ENCODE results near the gene CADPS.

The CADPS gene

DNA sequence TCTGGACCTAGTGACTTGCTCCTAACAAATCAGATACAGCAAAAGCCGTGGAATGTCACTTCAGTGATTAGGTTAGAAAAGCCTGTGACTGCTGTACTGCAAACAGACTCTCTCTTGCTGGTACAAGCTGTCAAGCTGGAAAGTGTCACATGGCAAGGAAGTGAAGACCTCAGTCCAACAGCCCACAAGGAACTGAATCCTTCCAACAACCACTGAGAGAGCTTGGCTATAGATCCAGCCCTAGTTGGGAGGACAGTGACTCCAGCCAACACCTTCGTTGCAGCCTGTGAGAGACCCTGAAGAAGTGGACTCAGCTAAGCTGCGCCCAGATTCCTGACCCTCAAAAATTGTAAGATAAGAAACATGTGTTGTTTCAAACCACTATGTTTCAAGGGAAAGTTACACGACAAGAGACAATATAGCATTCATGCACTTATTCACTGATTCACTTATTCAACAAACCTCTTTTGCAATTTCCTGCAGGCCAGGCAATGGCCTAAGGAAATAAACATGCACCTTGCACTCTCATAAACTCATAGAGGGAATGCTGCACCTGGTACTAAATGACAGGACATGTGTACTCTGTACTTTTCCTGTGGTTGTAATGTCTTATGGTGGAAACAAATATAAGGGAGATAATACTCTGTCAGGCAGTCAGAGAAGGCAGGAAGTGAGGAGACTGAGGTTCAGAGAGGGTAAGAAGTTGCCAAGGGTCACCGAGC, 142.9 kb downstream of the CADPS start:
- no peak for DNase-seq

DNA sequence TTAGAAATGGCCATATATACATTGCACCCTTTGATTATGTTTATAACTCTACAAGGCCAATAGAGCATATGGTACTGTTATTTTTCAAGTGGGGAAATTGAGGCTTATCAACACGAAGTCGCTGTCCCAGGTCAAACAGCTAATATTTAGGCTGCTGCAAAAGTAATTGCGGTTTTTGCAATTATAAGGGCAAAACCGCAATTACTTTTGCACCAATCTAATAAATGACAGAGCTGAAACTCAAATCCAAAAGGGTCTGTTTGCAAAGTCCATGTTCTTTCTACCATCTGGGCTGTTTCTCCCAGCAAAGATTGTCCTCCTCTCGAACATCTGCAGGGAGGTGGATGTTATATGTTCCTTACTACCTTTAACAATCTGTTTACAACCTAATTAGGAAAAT, 147.2 kb downstream of the CADPS start:
- no peak for DNase-seq

DNA sequence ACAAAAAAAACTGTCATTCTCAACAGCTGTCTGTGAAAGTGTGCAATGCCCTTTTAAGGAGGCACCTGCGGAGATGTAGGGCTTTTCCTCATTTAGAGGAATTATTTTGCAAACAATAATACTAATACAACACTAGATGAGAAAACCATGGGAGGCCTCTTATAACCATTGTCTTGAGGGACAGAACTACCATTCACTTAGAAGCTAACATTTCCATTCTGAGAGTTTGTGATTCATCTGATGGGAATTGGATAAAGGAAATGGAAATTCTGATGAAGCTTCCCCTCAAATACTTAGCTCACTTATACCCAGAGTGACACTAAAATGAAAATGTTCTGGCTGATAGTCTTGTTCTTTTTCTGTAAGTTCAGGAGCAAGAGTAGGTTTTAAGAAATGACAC, 147.7 kb downstream of the CADPS start:
- DNase-seq: peak in 1 of 3 experiments; percentile 41

DNA sequence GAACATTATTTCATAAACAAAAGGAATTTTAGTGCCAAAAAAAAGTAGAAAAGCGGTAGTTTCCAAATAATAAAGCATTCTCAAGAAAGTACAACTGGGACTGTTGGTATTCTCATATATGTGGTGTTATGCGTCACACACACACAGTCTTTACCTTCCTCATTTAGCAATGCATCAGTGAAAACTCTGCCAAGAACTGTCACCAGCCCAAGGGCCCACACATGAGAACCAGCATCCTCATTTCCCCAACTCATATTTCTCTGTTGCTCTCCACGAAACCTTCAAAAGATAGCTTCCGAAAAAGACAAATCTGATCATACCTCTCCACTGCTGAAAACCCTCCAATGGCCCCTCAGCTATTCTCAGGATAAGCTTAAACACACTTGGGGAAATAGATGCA, 150.7 kb downstream of the CADPS start:
- DNase-seq: no peak

DNA sequence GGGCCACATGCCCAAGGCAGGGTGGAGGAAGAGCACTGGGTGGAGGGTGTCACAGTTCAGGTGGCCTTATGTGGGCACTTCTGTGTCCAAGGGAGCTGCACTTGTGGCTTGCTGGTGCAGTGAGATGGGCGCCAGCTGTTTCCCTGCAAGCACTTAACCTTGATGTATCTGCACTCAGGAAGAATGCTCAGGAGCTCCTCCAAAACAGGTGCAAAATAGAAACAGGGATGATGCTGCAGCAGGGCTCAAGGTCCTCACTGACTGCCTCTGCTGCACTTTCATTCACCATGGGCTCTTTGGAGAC, 151.3 kb downstream of the CADPS start:
- DNase-seq: peak in 2 of 3 experiments; percentile 15 to 68

DNA sequence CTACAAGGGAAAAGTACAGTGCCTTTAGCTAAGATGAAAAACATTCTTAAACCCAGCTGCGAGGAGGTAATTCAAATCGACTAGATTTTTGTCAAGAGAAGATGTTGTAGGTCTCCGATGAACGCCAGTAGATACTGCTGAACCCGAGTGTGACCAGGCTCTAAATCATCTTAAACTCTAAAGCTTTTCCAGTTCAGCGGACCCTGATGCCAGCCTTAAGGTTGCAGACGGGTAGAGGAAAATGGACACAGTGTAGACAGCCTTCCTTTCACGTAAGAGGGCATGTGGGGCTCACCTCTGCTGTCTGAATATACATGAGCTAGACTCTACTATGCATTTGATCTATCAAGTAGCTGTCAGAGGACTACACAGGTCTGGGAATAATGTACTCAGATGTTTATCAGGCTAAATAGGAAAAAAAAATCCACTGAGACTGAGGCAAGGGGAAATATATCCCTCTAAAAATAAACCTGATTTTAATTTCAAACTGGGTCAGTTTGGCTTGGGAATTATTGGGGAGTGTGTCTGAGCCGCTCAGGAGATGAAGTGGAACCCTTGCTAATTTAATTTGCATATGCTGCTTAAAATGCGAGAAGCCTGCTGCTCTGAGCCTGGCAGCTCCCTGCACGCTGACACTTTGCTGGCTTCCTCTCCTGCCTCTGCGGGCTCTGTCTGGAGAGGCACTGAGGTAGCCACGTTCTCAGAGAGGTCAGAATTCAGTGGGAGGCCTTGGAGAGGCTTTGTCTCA, 151.9 kb downstream of the CADPS start:
- no peak for DNase-seq

DNA sequence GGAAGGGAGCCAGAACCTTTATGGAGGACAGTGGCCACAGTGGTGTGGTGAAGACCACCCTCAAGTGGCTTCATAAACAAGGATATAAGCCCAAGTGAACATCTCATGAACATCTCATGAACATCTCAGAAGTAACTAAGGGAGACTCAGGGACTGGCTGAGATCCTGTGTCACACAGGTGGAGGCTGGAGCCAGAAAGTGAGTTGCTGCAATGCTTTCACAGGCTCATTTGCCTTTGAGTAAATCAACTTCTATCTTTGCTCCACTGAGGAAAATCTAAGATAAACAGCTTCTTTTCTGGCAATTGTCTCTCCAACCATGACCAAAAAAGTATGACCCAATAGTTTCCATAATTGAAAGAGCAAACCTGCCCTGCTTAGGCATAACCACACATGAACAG, 152.9 kb downstream of the CADPS start:
- no peak for DNase-seq

DNA sequence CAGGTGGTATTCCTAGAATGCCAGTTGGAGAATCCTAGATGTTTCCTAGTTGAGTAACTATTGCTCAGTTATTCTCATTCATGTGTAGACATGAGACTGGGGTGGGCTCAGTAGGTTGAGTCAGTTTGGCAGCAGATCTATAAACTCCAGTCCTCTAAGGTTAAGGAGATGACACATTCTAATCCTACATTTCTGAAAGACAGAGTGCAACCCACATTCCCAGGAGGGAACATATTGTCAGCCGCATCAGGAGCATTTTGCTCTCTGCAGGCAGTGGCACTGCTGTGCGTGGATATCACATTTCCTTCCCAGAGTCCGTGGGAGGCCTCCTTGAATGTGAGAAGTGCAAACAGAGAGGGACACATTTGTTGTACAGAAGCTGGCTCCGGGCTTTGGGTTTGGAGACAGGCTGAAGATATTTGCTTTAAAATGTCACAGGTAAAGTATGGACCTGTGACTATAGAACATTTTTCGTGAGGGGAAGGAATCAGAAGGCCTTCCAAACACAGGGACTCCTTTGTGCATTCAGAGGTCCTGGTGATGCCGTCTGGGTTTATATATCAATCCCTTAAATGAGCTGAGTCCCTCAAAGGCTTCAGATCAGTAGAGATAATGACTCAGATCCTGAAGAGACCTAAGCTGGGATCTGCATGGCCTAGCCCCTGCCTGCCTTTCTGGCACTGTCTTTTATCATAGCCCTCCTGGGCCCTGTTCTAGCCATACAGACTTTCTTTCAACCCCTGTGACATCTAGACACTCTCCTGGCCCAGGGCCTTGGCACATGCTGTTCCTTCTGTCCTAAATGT, 156.5 kb downstream of the CADPS start:
- peak in 2 of 3 experiments; percentile 54 to 58 for DNase-seq

DNA sequence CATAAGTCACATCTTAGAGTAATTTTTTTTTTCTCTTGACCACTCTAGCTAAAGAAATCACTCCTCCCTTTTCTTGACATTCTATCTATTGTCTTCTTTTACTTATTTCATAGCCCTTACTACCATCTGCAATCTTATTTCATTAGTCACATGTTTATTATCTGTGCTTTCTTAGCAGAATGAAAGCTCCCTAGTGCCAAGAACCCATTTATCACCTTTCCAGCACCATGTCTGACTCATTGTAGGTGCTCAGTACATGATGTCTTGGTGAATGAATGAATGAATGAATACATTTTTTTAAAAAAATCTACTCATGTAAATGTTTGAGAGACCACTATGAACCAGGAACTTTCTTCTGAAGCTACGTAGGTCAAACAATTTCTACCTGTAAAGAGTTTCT, 157.2 kb downstream of the CADPS start:
- DNase-seq: no peak

DNA sequence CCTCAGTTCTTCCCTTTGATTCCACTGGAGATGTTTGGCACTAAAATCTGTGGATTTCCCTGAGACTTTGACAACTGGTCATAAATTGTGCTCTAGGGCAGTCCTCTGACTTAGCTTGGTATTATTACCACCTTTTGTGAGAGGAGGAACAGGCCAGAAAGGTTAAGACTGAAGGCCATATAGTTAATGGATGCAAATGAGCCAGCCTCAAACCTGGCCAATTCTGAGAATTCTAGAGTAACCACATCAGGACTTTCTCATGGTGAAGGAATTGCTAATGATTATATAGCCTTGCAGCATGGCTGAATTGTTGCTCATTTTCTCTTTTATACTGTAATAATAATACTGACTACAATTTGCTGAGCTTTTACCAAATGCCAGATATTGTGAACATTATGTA, 162.5 kb downstream of the CADPS start:
- no peak for DNase-seq

DNA sequence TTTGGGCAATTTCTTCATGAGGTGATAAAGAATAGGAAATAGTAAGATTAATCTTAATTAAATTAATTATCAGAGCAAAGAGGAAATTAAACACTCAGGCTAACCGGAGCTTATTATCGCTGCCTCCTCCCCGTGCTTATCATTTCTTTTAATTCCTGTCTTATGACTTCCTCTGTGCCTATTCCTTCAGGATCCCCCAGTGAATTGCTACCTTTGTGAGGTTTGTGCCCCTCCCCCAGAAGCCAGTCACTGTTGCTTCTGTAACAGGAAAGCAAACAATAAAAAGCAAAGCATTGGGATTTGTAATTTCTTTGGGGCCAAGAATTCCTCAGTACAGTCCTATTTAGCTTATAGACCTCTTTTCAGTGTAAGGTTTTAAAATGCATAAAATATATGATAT, 164.5 kb downstream of the CADPS start:
- peak in 1 of 3 experiments; percentile 12 for DNase-seq

DNA sequence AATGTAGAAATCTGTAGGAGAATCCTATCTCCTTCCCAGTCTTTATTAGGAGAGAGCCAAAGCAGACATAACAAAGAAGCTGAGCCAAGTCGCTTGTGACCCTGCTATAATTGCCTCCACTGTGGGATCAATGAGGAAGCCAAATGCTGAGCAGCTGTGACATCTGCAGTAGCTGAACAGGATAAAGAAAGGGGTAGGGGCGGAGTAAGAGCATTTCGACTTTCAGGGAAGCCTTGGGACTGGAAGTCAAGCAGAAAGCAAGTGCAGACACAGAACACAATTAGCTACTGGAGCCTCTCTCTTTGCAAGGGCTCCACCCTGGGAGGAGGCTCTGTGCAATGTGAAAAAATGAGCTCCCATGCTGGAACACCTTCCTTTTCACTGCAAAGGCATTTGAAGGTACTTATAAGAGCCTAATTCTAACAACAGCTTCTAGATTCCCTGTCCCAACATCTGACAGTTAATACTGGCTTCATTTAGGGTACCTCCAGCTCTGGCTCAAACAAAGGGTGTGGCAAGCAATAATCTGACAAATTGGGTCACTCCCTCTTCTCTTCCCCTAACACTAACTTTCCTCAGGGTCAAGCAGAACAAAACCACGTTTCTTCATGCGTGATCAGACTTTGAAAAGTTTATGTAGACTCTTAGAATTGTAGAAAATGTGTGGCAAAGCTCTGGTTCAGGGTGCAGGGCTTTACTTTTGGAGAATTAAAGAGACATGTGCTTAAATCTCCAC, 166.4 kb downstream of the CADPS start:
- DNase-seq: no peak

DNA sequence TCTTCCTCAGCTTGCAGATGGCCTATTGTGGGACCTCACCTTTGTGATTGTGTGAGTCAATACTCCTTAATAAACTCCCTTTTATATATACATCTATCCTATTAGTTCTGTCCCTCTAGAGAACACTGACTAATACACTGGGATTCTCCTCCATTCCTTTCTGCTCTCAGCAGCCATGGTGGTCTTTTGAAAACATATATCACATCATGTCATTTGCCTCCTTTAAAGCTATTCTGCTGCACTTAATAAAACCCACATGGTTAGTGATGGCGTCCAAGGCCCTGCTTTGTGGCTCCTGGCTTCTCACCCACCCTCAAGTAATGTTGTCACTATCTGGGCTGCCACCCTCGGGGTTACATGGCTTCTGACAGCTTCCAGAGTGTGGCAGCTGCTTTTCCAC, 169.5 kb downstream of the CADPS start:
- no peak for DNase-seq

DNA sequence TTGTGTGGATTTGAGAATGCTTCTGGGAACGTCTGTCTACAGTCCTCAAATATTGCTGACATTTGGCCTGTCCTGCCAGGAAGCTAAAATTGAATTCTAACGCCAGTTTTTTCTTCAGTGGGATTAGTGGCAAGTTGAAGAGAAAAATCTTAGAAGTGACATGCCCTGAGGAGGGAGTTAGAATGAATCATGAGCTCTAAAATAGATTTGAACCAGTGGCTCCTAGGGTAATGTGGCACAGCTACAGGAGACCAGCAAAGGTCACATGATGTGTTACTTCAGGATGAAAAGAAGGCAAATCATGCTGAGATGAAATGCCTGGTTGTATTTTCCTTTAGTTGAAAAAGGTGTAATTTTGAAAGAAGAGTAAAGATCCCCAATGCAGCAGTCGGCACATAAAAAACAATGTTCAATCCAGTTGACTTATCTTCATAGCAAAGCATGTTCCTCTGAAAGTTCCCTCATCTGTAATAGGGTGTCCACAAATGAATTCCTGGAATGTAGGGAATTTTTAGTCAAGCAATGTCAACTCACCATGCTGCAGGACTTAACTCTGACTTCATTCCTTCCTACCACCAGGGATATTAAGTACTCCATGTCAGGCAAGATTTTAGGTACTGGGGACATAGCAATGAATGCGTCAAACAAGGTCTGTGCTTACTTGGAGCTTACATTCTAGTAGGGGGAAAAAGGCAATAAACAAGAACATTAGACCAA, 171.6 kb downstream of the CADPS start:
- DNase-seq: no peak

DNA sequence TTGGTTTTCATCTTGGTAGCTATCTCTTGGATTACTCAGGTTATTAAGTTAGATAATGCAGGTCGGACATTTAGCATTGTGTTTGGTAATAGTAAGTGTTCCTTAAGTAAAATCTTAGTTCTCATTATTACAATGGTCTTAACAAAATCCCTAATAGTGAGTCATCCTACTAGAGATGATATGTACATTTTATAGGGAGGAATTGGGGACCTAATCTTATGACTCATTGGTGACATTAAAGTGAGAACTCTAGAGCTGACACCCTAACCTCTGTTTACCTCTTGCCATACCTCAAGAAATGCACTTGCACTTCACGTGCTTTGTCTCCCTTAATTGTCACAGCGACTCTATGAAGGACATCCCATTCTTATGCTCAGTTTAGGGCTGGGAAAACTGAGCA, 174.9 kb downstream of the CADPS start:
- no peak for DNase-seq

DNA sequence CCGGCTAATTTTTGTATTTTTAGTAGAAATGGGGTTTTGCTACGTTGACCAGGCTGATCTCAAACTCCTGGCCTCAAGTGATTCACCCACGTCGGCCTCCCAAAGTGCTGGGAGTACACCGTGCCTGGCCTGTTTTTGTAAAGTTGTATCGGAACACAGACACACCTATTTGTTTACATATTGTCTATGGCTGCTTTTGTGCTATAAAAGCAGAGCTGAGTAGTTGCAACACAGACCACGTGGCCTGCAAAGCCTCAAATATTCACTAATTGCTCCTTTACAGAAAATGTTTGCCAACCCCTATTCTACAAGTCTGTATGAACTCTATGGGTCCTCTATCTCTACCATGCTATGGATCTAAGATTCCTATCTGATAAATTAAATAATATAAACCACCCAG, 175.5 kb downstream of the CADPS start:
- DNase-seq: no peak

DNA sequence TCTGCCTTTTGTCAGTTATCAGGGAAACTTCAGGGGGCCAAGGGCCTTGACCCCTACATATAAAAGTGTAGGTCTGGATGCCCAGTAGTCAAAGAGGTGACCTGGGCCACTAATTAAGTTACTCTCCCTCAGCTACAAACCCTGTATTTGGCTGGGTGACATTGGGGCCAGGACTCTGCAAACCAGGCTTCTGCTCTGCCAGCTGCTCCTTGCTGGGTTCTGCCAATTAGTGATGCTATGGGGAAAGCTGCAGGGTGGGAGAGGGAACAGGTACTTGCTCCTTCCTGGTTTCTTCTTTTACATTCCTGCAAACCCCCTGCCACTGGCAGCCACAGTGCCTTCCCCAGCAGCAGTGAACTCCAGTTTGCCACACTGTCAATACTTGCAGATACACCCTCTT, 179.2 kb downstream of the CADPS start:
- no peak for DNase-seq

DNA sequence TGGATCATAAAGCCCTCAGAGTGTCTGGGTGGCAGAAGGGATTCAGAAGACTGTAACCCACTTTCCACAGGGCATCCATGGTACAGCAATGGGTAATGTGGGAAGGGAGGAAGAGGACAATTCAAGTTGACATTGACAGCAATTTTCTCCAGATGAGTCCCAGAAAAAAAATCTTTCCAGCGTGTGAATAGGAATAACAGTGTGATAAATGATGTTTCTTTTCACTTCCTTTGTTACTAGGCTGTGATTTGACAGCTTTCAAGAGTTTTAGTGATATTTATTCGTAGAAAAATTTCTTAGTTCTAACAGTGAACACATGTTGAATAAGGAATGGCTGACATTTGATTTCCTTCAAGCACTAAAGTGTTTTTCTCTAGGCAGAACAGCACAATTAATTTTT, 186.4 kb downstream of the CADPS start:
- no peak for DNase-seq

DNA sequence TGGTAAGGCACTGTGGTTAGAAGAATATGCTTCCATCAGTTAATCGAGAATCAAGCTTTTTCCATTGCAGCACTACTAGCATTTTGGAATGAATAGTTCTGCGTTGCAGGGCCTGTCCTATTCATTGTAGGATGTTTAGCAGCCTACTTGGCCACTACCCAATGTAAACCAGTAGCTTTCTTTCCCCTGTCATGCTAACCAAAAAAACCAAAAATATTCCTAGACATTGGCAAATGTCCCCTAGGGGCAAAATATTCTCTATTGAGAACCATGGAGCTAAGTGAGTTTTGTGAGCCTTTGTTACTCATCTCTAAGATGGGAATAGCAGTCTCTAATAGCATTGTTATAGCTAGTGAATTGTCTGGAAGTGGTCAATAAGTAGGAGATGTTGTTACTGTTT, 187.2 kb downstream of the CADPS start:
- DNase-seq: no peak

DNA sequence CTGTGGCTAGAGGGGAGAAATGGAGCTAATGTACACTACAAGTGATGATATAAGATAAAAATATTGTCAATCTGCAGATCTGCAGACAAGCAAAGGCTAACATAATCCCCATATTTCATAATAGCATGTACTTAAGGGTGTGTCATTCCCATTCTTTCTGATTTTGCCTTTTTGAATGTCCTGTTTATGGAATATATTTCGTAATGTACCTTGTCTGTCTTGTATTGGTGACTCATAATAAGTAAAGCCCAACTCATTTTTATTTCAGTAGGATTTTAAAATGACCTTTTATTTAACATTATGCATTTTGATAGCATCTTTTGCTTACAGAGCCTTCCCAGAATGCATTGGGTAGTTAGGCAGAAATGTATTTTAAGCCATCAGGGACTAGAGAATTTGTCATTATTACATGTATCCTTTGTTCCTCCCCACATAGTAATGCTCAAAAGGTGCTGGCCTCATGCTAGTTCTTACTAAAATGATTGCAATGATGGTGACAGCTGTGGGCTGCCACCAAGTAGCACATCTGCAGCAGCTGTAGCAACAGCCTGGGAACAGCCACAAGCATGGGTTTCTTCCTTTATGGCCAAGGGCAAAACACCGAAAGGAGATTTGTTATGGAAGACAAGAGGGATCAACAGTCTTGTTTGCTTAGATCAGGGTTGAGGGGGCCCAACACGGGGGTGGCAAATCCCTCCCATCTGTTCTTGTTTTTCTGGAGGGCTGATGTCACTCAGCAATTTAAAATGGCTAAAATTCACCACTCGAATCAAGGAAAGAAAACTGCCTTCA, 188.5 kb downstream of the CADPS start:
- DNase-seq: peak in 1 of 3 experiments; percentile 3

DNA sequence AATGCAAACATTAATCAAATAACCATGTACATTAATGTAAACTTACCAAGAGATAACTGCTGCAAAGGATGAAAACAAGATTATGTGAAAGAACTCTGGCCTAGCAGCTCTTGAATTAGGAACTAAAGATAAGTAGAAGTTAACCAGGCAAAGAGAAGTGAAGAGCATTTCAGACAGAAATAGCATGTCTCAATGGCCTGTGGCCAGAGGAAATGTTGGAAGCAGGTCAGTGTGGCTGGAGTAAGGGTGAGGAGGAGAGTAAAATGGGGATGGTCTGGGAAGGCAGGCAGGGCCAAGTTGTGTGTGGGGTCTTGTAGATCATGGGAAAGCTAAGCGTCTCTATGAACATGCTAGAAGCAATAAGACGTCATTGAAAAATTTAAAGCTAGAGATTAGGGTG, 192.4 kb downstream of the CADPS start:
- no peak for DNase-seq

DNA sequence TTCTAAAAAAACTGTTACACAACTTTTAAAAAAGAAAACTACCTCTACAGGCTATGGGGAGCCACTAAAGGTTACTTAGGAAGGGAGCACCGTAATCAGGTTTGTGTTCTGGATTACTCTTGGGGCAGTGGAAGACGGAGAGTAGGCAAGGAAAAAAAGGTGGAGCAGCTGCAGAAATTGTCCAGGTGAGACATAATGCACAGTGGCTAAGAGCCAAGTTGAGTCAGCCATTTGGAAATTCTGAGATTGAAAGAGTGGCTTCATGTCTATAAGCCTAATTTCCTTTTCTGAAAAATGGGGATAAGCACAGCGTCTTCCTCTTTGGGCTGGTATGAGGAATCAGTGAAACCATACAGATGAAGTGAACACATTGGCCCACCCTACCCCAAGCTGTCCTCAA, 195.2 kb downstream of the CADPS start:
- no peak for DNase-seq
